IPS-NIHi11 (cell line): ENCODE results near the gene MYH16.
"Not testable (repeated sequence)": the region's sequence is repeated elsewhere in the genome, so short reads cannot be mapped to it uniquely, and the experiment has no call there.

Experiments
- DNase-seq: peaks from one replicate; pipeline ENCODE4 v3.0.0; 2012; ENCODE audit warnings: mixed read lengths, low spot score

The MYH16 gene

GRCh38 chr7:99258501-99258900 is 14.1 kb upstream of the MYH16 start:
- no peak for DNase-seq

- no peak for DNase-seq
These were observed 12.2 kb upstream of the MYH16 start for GRCh38 chr7:99260395-99260794.

DNA sequence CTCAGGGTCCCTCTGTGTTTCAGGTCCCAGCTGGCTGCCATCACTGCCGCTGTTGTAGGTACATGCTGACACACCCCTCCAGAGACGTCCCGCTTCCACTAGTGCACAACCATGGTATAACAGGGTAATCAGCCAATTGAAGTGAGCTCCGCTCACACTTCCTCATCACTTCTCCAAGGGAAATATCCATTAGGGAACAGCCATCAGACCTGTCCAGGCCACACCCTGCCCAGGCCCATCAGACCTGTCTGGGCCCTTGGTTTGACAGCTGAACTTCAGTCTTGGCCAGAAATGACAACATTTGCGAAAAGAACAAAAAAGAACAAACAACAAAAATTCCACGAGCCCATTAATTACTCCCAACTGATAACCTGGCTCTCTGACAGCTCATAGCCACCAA is 11.0 kb upstream of the MYH16 start:
- no peak for DNase-seq

DNA sequence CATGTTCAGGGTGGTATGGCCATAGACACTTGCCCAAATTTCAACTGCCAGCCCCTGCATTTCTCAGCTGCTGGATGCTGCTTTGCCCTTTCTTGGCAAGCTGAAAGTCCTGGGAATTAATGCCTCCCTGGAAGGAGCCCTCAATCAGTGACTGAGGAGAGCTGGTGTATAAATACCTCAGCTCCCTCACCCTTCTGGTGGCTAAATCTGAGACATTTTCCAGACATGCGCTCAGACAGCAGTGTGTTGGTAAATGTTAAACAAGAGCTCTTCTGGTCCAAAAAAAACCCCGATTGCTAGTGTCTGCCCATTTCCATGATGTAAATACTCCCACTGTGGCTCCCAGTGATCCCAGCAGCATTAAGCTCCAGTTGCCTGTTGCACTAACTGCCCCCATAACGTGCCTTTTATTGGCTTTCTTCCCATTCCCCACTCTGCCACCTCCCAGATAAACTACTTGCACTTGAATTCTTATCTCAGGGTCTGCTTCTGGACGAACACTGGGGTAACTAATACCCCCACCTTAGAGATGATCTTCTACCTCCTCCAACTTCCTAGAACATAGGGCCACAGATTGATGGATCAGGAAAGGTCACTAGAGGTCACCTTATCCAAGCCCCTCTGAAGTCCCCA is 6.7 kb upstream of the MYH16 start:
- no peak for DNase-seq

- no peak for DNase-seq
These were observed 5.2 kb upstream of the MYH16 start for GRCh38 chr7:99267481-99267840.

DNA sequence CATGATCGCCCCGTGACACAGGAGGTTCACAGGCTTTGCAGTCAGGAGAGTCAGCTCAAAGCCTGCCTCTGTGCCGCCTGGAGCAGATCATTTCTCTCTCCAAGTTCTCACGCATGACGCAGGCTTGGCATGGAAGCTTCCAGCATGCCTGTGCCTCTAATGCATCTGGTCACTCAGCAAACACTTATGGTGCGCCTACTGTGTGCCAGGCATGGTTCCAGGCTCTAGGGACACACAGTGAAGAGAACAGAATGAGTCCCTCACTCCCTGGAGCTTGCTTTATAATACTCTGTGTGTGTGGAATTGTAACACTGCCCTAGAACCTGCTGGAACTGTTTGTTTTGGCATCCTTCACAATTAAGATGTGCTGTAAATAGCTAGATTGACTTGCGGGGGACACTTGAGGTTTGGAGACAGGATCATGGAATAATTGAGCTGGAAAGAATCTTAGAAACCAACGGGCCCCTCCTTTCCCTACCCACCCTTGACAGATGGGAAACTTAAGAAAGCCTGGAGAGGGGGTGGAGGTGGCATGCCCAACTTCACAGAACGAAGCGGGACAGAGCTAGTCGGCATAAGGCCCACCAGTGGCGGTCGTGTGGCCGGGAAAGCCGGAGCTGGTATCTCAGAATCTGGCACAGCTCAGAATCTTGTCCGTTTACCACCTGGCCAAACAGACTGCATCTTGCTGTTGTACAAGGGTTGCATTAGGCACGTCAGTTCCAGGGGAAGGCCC is 4.6 kb upstream of the MYH16 start:
- no peak for DNase-seq

DNA sequence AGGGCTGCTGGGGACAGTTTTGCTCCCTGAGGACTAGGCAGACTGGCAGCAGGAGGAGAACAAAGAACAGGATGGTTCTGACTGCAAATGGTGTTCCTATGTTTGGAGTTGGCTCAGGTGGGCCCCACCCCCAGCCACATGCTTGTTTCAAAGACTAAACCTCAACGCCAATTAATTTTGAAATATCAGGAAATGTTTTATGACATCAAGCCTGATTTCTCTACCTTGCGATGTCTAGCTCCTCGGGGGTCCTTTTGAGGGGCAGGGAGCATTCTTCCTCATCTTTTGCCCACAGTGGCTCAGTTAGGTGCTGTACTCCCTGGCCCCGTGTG is 4.1 kb upstream of the MYH16 start:
- no peak for DNase-seq

DNA sequence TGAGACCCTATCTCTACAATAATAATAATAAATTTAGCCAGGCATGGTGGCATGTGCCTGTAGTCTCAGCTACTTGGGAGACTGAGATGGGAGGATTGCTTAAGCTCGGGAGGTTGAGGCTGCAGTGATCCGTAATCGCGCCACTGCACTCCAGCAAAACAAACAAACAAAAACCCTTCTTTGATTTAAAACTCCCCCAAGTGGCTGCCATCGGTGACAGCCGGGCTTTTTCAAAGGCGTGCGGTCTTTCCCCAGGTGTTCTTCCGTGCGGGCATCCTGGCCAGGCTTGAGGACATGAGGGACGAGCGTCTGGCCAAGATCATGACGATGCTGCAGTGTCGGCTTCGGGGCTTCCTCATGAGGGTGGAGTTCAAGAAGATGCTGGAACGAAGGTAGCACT is 1.9 kb upstream of the MYH16 start:
- no peak for DNase-seq

GRCh38 chr7:99273561-99273960 is 922 bp downstream of the MYH16 start:
- DNase-seq = not testable (repeated sequence)

GRCh38 chr7:99274908-99275307 is 2.3 kb downstream of the MYH16 start:
- DNase-seq = not testable (repeated sequence)

DNA sequence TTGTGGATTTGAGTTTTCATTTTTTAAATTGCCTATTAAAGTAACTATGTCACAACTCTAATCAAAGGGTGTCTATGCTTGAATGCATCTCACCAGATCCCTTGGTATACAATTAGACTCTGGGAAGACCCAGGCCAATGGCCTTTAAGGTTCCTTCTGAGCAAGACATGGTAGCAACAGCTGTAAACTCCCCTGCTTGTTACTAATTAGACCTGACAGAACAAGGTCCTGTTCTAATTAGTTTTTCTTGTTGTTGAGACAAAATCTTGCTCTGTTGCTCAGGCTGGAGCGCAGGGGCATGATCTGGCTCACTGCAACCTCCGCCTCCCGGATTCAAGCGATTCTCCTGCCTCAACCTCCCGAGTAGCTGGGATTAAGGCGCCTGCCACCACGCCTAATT is 2.9 kb downstream of the MYH16 start:
- DNase-seq = no peak

DNA sequence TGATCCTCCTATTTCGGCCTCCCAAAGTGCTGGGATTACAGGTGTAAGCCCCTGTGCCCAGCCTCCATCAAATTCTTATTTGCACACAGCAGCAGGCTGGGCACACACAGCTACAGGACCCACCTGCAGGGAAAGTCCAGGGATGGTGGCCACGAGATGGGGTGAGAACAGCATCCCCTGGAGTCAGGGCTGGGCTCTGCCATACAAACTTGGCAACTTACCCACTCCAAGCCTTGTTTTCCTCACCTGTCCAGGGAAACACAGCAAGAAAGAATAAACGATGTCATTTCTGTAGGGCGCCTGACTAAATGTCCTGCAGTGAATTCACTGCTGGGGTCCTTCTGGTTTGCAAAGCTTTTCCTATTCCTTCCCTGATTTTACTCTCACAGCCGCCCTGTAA is 5.5 kb downstream of the MYH16 start:
- no peak for DNase-seq

GRCh38 chr7:99284165-99284564 is 11.5 kb downstream of the MYH16 start:
- not testable (repeated sequence) for DNase-seq

- no peak for DNase-seq
These were observed 15.3 kb downstream of the MYH16 start for GRCh38 chr7:99287779-99288534.

- no peak for DNase-seq
These were observed 16.5 kb downstream of the MYH16 start for GRCh38 chr7:99289185-99289584.

- DNase-seq = not testable (repeated sequence)
These were observed 17.5 kb downstream of the MYH16 start for GRCh38 chr7:99290148-99290547.

DNA sequence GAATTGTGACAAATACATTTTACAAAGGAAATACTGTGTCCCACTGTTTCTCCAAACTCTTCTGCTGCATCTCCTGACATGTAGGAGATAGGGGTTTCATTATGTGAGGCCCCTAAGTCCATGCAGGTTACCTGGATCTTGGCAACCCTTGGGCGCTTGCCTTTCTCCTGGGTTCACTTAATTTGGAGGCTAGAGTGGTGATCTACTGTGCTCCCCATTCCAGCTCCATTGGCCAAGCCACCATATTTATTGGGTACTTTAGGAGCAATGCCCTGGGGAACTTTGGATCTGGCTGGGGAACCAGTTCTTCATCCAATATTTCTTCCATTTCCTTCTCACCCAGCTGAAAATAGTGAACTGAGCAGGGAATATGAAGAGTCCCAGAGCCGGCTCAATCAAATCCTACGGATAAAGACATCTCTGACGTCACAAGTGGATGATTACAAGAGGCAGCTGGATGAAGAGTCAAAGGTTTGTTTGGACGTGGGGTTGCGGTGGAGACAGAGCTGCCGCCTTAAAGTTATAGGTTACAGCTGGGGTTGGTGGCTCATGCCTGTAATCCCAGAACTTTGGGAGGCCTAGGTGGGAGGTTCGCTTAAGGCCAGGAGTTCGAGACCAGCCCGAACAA is 18.5 kb downstream of the MYH16 start:
- no peak for DNase-seq

DNA sequence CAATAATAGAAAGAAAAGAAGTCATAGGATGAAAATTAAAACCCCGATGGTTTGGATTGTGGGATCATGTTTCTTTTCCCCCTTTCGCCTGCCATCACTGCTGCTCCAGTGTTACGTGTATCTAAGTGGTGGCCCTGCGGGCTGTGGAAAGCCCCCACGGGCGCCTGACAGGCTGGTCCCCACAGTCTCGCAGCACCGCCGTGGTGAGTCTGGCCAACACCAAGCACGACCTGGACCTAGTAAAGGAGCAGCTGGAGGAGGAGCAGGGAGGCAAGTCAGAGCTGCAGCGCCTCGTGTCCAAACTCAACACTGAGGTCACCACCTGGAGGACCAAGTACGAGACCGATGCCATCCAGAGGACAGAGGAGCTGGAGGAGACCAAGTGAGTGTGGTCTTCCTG is 19.5 kb downstream of the MYH16 start:
- no peak for DNase-seq

GRCh38 chr7:99293167-99293566 is 20.5 kb downstream of the MYH16 start:
- no peak for DNase-seq

GRCh38 chr7:99293650-99294049 is 21.0 kb downstream of the MYH16 start:
- DNase-seq = no peak

GRCh38 chr7:99296471-99296870 is 23.8 kb downstream of the MYH16 start:
- no peak for DNase-seq

DNA sequence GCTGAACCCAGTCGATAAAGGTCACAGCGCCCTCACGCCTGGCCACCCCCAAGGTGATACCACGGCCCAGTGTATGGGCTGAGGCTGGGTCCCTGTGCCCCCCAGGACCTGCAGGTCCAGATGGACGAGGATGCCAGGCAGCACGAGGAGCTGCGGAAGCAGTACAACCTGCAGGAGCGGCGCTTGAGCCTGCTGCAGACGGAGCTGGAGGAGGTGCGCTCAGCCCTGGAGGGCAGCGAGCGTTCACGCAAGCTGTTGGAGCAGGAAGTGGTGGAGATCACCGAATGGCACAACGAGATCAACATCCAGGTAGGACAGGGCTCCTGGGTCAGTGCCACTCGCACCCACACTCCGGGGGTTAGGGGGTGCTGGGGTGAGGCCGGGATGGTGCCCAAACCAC is 28.9 kb downstream of the MYH16 start:
- DNase-seq = no peak
